WERI-Rb-1 (cell line): ENCODE measurements around the gene RAB19.

Experiments used
- DNase-seq: peaks from one replicate; pipeline ENCODE4 v3.0.0-alpha.2; 2020
- H3K27ac ChIP-seq: fragments of 250-450 bp; sonication (Bioruptor Pico); 2 replicates; pipeline ENCODE4 v1.5.1; 2020; ENCODE audit warnings: mild to moderate bottlenecking, moderate library complexity
- H3K27me3 ChIP-seq: fragments of 250-450 bp; sonication (Bioruptor Pico); 2 replicates; pipeline ENCODE4 v1.5.1; 2021; ENCODE audit warnings: mild to moderate bottlenecking, low read depth, moderate library complexity; ENCODE audit not compliant: insufficient read depth, severe bottlenecking
- H3K36me3 ChIP-seq: fragments of 250-450 bp; sonication (Bioruptor Pico); 2 replicates; pipeline ENCODE4 v1.5.1; 2020; ENCODE audit warnings: mild to moderate bottlenecking, moderate library complexity
- H3K4me3 ChIP-seq: 2 replicates; pipeline ENCODE4 v1.5.1; 2011; ENCODE audit warnings: low read depth, mild to moderate bottlenecking, control low read depth, low read length
- H3K9me3 ChIP-seq: fragments of 250-450 bp; sonication (Bioruptor Pico); 2 replicates; pipeline ENCODE4 v1.5.1; 2021; ENCODE audit warnings: mild to moderate bottlenecking, moderate library complexity; ENCODE audit not compliant: severe bottlenecking
- TF ChIP-seq, protein P1 (sequence below): IDR thresholded peaks from 2 replicates; pipeline ENCODE4 v1.5.1; 2011; ENCODE audit warnings: low read depth, mild to moderate bottlenecking, control low read depth, inconsistent platforms, low read length

RAB19 gene

DNA sequence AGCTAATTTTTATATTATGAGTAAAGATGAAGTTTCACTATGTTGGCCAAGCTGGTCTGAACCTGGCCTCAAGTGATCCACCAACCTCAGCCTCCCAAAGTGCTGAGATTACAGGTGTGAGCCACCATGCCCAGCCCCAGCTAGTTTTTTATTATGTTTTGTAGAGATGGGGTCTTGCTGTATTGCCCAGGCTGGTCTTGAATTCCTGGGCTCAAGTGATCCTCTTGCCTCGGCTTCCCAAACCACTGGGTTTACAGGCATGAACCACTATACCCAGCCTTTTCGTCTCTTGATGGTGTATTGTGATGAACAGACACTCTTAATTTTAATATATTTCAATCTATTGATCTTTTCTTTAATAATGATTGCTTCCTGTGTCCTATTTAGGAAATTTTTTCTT is 17.7 kb downstream of the RAB19 start:
- Histone ChIP-seq H3K36me3 (no peaks in the 10 kb centered on the region), H3K4me3 (no peak overlapping the region), H3K9me3 (no peaks in the 10 kb centered on the region), H3K27ac (no peak overlapping the region), H3K27me3 (no peaks in the 10 kb centered on the region)
- TF ChIP-seq, protein P1, sequence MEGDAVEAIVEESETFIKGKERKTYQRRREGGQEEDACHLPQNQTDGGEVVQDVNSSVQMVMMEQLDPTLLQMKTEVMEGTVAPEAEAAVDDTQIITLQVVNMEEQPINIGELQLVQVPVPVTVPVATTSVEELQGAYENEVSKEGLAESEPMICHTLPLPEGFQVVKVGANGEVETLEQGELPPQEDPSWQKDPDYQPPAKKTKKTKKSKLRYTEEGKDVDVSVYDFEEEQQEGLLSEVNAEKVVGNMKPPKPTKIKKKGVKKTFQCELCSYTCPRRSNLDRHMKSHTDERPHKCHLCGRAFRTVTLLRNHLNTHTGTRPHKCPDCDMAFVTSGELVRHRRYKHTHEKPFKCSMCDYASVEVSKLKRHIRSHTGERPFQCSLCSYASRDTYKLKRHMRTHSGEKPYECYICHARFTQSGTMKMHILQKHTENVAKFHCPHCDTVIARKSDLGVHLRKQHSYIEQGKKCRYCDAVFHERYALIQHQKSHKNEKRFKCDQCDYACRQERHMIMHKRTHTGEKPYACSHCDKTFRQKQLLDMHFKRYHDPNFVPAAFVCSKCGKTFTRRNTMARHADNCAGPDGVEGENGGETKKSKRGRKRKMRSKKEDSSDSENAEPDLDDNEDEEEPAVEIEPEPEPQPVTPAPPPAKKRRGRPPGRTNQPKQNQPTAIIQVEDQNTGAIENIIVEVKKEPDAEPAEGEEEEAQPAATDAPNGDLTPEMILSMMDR = no peak
- DNase-seq = no peak

DNA sequence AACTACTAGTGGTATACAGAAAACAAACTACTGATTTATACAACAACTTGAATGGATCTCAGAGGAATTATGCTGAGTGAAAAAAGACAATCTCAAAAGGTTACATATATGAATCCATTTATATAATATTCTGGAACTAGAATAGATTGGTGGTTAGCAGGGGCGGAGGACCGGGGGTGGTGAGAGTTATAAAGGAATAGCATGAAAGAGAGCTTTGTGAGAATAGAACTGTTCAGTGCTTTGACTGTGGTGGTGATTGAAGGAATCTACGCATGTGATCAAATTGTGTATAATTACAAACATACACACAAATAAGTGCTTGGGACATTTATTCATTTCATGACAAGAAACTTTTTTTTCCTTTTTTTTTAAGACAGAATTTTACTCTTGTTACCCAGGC is 19.6 kb downstream of the RAB19 start:
- Histone ChIP-seq H3K27ac (no peak overlapping the region), H3K4me3 (no peak overlapping the region), H3K9me3 (no peaks in the 10 kb centered on the region), H3K27me3 (no peaks in the 10 kb centered on the region), H3K36me3 (no peaks in the 10 kb centered on the region)
- no peak for DNase-seq
- TF ChIP-seq, protein P1 = no peak

DNA sequence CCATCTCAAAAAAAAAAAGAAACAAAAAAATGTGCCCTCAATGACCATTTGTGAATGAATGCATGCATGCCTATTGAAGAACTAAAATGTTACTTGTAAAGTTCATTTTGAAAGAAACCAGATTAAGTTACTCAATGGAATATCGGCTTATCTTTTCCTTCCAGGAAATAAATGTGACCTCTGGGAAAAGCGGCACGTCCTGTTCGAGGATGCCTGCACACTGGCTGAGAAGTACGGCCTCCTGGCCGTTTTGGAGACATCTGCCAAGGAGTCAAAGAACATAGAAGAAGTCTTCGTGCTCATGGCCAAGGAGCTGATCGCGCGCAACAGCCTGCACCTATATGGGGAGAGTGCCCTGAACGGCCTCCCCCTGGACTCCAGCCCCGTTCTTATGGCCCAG is 21.9 kb downstream of the RAB19 start:
- no peak overlapping the region for H3K27ac ChIP-seq
- TF ChIP-seq, protein P1 = no peak
- DNase-seq = no peak
- H3K36me3 ChIP-seq = no peaks in the 10 kb centered on the region
- no peak overlapping the region for H3K4me3 ChIP-seq
- H3K27me3 ChIP-seq = no peaks in the 10 kb centered on the region
- H3K9me3 ChIP-seq = peaks cover 4% of the 10 kb centered on the region

DNA sequence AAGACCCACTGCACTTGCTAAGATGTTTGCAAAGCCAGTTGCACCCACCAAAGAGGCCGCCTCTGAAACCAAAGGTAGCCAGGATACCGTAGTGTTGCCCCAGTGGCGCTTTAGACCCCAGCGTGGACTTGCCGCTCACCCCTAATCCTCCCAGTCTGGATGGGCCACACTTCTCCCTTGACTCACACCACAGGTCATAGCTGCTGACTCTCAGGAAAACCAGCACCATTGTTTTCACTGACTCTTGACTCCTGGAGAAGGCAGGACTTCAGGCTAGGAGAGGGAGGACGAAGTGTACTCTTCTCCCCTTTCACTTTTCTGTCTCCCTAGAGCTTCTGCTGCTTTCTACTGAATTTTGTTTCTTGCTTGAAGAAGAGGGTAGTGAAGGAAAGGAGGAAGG is 22.3 kb downstream of the RAB19 start:
- Histone ChIP-seq H3K4me3 (no peak overlapping the region), H3K27ac (no peak overlapping the region), H3K36me3 (no peaks in the 10 kb centered on the region), H3K9me3 (peaks cover 6% of the 10 kb centered on the region), H3K27me3 (no peaks in the 10 kb centered on the region)
- DNase-seq = no peak
- TF ChIP-seq, protein P1 = no peak

DNA sequence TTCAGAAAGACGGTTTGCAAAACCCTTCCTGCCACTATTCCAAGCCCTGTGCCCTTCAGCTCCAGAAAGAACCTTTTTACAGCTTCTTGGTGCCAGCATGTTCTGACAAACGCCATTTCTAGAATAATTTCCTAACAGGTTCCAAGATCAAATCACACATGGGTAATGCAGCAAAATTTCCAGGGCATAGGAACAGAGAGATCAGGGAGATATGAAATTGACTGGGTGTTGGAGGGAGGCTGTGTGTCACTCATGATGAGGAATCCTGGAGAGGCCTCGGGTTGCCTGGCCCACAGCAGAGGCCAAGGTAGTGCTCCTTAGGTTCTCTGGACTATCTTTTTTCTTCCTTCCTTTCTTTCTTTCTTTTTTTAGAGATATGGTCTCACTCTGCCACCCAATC is 29.5 kb downstream of the RAB19 start:
- Histone ChIP-seq H3K36me3 (no peaks in the 10 kb centered on the region), H3K9me3 (peaks cover 6% of the 10 kb centered on the region), H3K4me3 (no peak overlapping the region), H3K27ac (no peak overlapping the region), H3K27me3 (no peaks in the 10 kb centered on the region)
- DNase-seq = no peak
- TF ChIP-seq, protein P1 = no peak

DNA sequence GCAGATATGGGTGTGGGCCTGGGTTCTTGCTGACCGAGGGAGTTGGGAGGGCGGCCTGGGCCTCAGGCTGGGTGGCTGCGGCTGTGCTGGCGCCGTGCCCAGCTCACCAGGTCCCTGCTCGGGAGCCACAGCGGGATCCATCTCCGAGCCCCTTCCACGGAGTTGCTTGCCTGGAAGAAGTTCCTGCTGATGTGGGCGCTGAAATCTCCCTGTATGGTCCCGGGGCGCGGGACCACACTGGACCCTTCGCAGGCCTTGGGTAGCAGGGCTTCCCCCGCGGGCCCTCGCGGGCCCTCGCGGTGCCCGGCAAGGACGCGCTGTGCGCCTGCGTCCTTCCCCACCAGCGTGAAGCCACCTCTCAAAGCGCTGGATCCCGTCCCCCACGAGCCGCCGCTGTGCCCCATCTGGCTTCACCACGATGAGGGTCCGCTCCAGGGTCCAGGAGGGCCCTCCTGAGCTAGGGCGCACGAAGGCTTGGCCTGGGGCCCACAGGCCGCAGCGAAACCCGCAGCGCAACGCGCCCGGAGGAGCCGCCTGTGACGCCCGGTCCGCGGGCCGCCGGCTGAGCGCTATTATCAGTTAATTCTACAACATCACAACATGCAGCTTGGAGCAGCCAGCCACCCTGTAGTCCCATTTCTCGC is 31.5 kb downstream of the RAB19 start:
- Histone ChIP-seq H3K4me3 (no peak overlapping the region), H3K27ac (no peak overlapping the region), H3K36me3 (no peaks in the 10 kb centered on the region), H3K27me3 (no peaks in the 10 kb centered on the region), H3K9me3 (peaks cover 5% of the 10 kb centered on the region)
- TF ChIP-seq, protein P1 = no peak
- no peak for DNase-seq
